ENCODE results near the gene GNB1.

Gene GNB1

GRCh38 chr1:1907098-1907736 lies 16.3 kb upstream of the GNB1 start:
- Mint-ChIP-seq H3K4me1 (ENCODE audit: low read depth) (peaks cover 23% of the 10 kb centered on the region), H3K27ac (no peak overlapping the region), H3K9me3 (peaks cover 7% of the 10 kb centered on the region), H3K4me3 (no peak overlapping the region), H3K27me3 (peaks cover 17% of the 10 kb centered on the region), H3K36me3 (ENCODE audit: low read depth) (no peaks in the 10 kb centered on the region)
- intact Hi-C loops (cut with micrococcal nuclease): loop anchor here (5.0 kb wide), 1 partner anchor 130 kb away; the partner anchor contains the start of gene NADK

- intact Hi-C loops (cut with micrococcal nuclease): loop anchor here (5.0 kb wide), 1 partner anchor 129 kb away; the partner anchor contains the start of gene NADK
- Mint-ChIP-seq H3K9me3 (peaks cover 7% of the 10 kb centered on the region), H3K4me3 (no peak overlapping the region), H3K4me1 (ENCODE audit: low read depth) (peaks cover 19% of the 10 kb centered on the region), H3K36me3 (ENCODE audit: low read depth) (no peaks in the 10 kb centered on the region), H3K27ac (no peak overlapping the region), H3K27me3 (peaks cover 14% of the 10 kb centered on the region)
Observed at GRCh38 chr1:1906185-1907097, 15.6 kb upstream of the GNB1 start.

- intact Hi-C loops (cut with micrococcal nuclease): no loop called here
- no peak overlapping the region for H3K27ac Mint-ChIP-seq
Observed at GRCh38 chr1:1903224-1903623, 12.3 kb upstream of the GNB1 start.

GRCh38 chr1:1901641-1902294 lies 10.9 kb upstream of the GNB1 start:
- Mint-ChIP-seq H3K4me3 (no peak overlapping the region), H3K27ac (no peak overlapping the region), H3K4me1 (ENCODE audit: low read depth) (peaks cover 19% of the 10 kb centered on the region), H3K9me3 (peaks cover 7% of the 10 kb centered on the region), H3K36me3 (ENCODE audit: low read depth) (no peaks in the 10 kb centered on the region), H3K27me3 (peaks cover 20% of the 10 kb centered on the region)
- intact Hi-C loops (cut with micrococcal nuclease): no loop called here

More at GRCh38 chr1:1903224-1903623, 12.3 kb upstream of the GNB1 start:
- H3K9me3 Mint-ChIP-seq: peaks cover 7% of the 10 kb centered on the region
- no peak overlapping the region for H3K4me3 Mint-ChIP-seq
- H3K36me3 Mint-ChIP-seq (ENCODE audit: low read depth): no peaks in the 10 kb centered on the region
- peaks cover 19% of the 10 kb centered on the region for H3K4me1 Mint-ChIP-seq (ENCODE audit: low read depth)
- H3K27me3 Mint-ChIP-seq: peaks cover 14% of the 10 kb centered on the region

- intact Hi-C loops (cut with micrococcal nuclease): no loop called here
- Mint-ChIP-seq H3K4me3 (no peak overlapping the region), H3K4me1 (ENCODE audit: low read depth) (peaks cover 14% of the 10 kb centered on the region), H3K27ac (no peak overlapping the region), H3K27me3 (peaks cover 27% of the 10 kb centered on the region), H3K9me3 (peaks cover 7% of the 10 kb centered on the region), H3K36me3 (ENCODE audit: low read depth) (no peaks in the 10 kb centered on the region)
Observed at GRCh38 chr1:1900883-1901640, 10.2 kb upstream of the GNB1 start.

- Mint-ChIP-seq H3K27ac (no peak overlapping the region), H3K36me3 (ENCODE audit: low read depth) (no peaks in the 10 kb centered on the region), H3K27me3 (peaks cover 38% of the 10 kb centered on the region), H3K9me3 (peaks cover 7% of the 10 kb centered on the region), H3K4me1 (ENCODE audit: low read depth) (peaks cover 14% of the 10 kb centered on the region), H3K4me3 (no peak overlapping the region)
- intact Hi-C loops (cut with micrococcal nuclease): no loop called here
Observed at GRCh38 chr1:1899967-1900327, 9.1 kb upstream of the GNB1 start.

- intact Hi-C loops (cut with micrococcal nuclease): no loop called here
- Mint-ChIP-seq H3K4me1 (ENCODE audit: low read depth) (peaks cover 20% of the 10 kb centered on the region), H3K36me3 (ENCODE audit: low read depth) (no peaks in the 10 kb centered on the region), H3K9me3 (peaks cover 7% of the 10 kb centered on the region), H3K4me3 (no peak overlapping the region), H3K27me3 (peaks cover 44% of the 10 kb centered on the region), H3K27ac (no peak overlapping the region)
Observed at GRCh38 chr1:1899266-1899966, 8.5 kb upstream of the GNB1 start.

- intact Hi-C loops (cut with micrococcal nuclease): no loop called here
- H3K4me1 Mint-ChIP-seq (ENCODE audit: low read depth): peaks cover 23% of the 10 kb centered on the region
- H3K27ac Mint-ChIP-seq: no peak overlapping the region
Observed at GRCh38 chr1:1898246-1898933, 7.5 kb upstream of the GNB1 start.

GRCh38 chr1:1895456-1896336 lies 4.8 kb upstream of the GNB1 start:
- H3K36me3 Mint-ChIP-seq (ENCODE audit: low read depth): no peaks in the 10 kb centered on the region
- no peak overlapping the region for H3K27ac Mint-ChIP-seq
- peaks cover 35% of the 10 kb centered on the region for H3K4me1 Mint-ChIP-seq (ENCODE audit: low read depth)
- no peak overlapping the region for H3K4me3 Mint-ChIP-seq
- no peaks in the 10 kb centered on the region for H3K9me3 Mint-ChIP-seq
- peaks cover 52% of the 10 kb centered on the region for H3K27me3 Mint-ChIP-seq
- intact Hi-C loops (cut with micrococcal nuclease): no loop called here

More at GRCh38 chr1:1898246-1898933, 7.5 kb upstream of the GNB1 start:
- Mint-ChIP-seq H3K36me3 (ENCODE audit: low read depth) (no peaks in the 10 kb centered on the region), H3K27me3 (peaks cover 54% of the 10 kb centered on the region), H3K9me3 (peaks cover 5% of the 10 kb centered on the region), H3K4me3 (no peak overlapping the region)

- H3K27me3 Mint-ChIP-seq: peaks cover 52% of the 10 kb centered on the region
- peak overlapping the region; percentile 69 for H3K27ac Mint-ChIP-seq
- intact Hi-C loops (cut with micrococcal nuclease): no loop called here
- peaks cover 35% of the 10 kb centered on the region for H3K4me1 Mint-ChIP-seq (ENCODE audit: low read depth)
- H3K4me3 Mint-ChIP-seq: no peak overlapping the region
- no peaks in the 10 kb centered on the region for H3K9me3 Mint-ChIP-seq
- no peaks in the 10 kb centered on the region for H3K36me3 Mint-ChIP-seq (ENCODE audit: low read depth)
Observed at GRCh38 chr1:1895060-1895418, 4.2 kb upstream of the GNB1 start.

- peaks cover 30% of the 10 kb centered on the region for H3K4me1 Mint-ChIP-seq (ENCODE audit: low read depth)
- intact Hi-C loops (cut with micrococcal nuclease): no loop called here
- peak overlapping the region; percentile 69 for H3K27ac Mint-ChIP-seq
- H3K4me3 Mint-ChIP-seq: no peak overlapping the region
- H3K27me3 Mint-ChIP-seq: peaks cover 46% of the 10 kb centered on the region
- H3K9me3 Mint-ChIP-seq: no peaks in the 10 kb centered on the region
- no peaks in the 10 kb centered on the region for H3K36me3 Mint-ChIP-seq (ENCODE audit: low read depth)
Observed at GRCh38 chr1:1894354-1895059, 3.6 kb upstream of the GNB1 start.

- Mint-ChIP-seq H3K27me3 (peaks cover 41% of the 10 kb centered on the region), H3K9me3 (no peaks in the 10 kb centered on the region), H3K4me1 (ENCODE audit: low read depth) (peaks cover 29% of the 10 kb centered on the region), H3K4me3 (no peak overlapping the region), H3K36me3 (ENCODE audit: low read depth) (peaks cover 5% of the 10 kb centered on the region), H3K27ac (no peak overlapping the region)
- intact Hi-C loops (cut with micrococcal nuclease): no loop called here
Observed at GRCh38 chr1:1893997-1894353, 3.1 kb upstream of the GNB1 start.
